VCaP (cell line): ENCODE results near the gene CHCHD4.

ENCODE experiments used
- H3K27ac ChIP-seq: fragments of 450-650 bp; 2 replicates; pipeline ENCODE4 v1.5.1; 2017
- TF ChIP-seq, protein P1 (sequence below): fragments of 450-650 bp; conservative IDR thresholded peaks from 2 replicates; pipeline ENCODE4 v1.5.1; 2017; ENCODE audit warnings: mild to moderate bottlenecking, moderate library complexity

Gene CHCHD4

DNA sequence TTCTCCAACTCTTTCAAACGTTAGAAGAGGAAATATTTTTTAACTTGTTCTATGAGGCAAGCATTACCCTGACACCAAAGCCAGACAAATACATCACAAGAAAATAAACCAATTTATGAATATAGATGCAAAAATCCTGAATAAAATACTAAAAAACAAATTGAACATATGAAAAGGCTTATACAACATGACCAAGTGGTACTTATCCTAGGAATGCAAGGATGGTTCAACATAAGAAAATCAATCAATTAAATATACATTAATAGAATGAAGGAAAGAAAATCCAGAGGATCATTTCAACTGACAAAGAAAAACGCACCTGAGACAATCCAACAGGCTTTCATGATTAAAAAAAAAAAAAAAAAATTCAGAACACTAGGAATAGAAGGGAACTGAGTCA lies 36.6 kb upstream of the CHCHD4 start:
- H3K27ac ChIP-seq = no peak overlapping the region
- TF ChIP-seq, protein P1, sequence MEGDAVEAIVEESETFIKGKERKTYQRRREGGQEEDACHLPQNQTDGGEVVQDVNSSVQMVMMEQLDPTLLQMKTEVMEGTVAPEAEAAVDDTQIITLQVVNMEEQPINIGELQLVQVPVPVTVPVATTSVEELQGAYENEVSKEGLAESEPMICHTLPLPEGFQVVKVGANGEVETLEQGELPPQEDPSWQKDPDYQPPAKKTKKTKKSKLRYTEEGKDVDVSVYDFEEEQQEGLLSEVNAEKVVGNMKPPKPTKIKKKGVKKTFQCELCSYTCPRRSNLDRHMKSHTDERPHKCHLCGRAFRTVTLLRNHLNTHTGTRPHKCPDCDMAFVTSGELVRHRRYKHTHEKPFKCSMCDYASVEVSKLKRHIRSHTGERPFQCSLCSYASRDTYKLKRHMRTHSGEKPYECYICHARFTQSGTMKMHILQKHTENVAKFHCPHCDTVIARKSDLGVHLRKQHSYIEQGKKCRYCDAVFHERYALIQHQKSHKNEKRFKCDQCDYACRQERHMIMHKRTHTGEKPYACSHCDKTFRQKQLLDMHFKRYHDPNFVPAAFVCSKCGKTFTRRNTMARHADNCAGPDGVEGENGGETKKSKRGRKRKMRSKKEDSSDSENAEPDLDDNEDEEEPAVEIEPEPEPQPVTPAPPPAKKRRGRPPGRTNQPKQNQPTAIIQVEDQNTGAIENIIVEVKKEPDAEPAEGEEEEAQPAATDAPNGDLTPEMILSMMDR = no peak

DNA sequence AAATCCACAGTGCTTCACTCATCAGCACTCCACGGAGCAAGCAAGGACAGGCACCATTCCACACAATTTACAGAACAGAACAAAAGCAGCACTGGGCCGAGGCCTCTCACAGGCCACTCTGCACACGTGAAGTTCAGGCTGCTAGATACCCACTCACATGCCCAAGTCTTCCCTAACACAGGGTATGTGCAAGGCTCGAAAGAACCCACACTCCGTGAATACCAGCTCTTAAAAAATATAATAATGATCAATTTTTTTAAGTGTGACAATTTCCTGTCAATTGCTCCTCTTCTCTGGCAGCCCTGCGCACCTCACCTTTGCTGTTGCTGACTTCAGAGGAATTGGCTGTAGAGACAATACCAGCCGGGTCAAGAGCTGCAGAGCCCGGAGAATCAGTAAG lies 34.8 kb upstream of the CHCHD4 start:
- TF ChIP-seq, protein P1 = no peak
- no peak overlapping the region for H3K27ac ChIP-seq

DNA sequence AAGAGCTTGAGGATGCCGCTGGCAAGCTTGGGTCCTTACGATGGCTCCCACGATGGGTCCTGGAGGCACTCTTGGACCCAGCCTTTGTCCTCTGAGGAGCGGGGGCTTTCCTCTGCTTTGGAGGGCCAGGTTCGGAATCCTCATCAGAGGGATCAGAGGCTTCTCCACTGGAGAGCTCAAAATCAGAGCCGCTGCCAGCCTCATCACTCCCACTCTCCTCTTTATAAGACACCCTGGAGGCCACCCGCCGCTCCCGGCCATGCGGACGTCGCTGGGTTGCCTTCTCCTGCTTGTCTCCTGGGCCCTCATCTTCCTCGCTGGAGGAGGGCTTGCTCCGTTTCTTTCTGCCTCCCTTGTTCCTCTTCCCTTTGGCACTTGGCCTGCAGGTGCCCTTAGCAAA lies 33.7 kb upstream of the CHCHD4 start:
- H3K27ac ChIP-seq = no peak overlapping the region
- TF ChIP-seq, protein P1 = no peak

DNA sequence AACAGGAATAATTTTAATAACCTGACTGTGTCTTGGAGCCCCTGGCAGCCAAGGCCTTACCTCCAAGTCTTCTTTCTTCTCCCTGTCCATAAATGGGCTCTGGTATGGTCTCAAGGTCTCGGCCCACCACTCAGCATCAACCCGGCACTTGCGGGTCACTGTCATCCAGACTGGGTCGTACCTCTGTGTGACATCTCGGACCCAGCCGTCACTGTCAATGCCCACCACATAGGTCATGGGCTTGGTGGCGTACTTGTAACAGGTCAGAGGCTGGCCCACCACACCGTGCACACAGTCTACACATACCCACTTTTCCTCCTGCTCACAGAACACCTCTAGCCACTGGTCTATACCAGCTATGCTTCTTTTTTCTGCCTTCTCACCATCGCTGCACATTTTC lies 33.3 kb upstream of the CHCHD4 start:
- TF ChIP-seq, protein P1 = no peak
- no peak overlapping the region for H3K27ac ChIP-seq

DNA sequence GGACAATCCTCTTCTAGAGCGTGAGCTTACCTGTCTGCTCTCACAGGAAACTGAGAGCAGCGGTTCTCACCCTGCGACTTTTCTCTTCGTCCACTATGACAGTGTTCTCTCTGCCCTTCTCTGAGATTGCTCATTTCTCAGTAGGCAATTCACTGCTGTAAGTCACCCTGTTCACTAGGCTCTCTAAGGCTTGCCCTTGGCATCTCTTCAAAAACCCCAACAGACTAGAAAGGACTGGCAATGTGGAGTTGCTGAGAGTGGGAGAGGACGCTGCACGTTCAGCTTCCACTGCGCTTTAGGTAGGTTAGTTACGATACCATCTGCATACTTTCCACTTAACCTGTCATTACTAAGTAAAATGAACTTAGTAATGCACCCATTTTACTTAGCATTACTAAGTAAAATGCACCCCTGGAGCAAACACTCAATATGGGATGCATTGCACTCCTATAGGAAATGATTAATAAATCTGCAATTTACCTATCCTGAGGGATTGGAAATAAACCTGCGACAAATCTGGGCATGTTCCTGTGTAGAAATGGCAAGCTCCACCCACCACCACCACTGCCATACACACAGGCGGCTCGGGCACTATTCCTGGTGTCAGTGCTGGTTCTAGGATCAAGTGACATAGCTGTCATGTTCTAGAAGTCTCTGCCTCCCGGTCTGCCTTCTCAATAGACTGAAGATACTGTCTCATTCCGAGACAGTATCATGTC lies 32.3 kb upstream of the CHCHD4 start:
- no peak overlapping the region for H3K27ac ChIP-seq
- TF ChIP-seq, protein P1 = no peak

DNA sequence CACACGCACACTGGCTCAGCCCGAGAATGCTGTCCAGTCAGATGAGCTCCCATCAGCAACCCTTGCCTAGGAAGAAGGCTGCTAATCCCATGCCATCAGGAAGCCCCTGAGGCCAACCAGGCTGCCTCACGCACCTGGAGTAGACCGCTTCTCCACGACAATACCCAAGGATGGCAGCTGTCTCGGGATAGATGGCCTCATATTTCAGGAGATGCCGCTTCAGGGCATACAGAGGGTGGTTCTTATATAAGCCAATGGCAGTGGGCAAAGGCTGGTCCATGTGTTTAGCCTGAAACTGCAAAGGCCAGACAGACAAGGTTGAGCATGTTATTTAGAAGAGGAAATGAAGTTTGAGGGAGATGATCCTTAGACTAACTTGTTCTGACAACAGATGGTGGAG lies 31.5 kb upstream of the CHCHD4 start:
- no peak overlapping the region for H3K27ac ChIP-seq
- TF ChIP-seq, protein P1 = no peak

DNA sequence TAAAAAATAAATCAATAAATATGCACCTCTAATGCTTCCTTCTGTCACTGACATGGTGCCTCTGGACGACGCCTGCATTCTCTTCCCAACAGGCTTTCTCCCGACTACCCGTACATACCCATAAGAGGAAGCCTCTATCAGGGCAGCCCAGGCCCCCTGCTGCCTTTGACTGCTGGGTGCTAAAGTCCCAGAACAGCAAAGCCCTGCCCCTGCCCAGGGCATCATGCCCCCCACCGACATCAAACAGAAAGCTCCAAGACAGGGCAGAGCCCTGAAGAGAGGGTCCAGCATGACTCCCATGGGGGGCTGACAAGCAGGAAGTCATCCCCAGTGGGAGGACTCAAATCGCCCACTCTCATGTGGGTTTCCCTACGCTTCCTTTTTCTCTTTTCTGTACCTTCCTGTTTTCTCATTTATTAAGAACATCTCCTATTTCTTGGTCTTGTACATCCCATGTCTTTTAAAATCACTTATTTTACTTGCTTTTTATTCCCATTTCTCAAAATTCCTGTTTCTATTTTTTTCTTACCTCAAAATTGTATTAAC lies 30.3 kb upstream of the CHCHD4 start:
- H3K27ac ChIP-seq = no peak overlapping the region
- TF ChIP-seq, protein P1 = no peak
